OCI-LY7 (cell line): ENCODE data around the gene PHKA2. TPM values are rescaled to one million over a fixed set of nuclear protein-coding genes. Genes with fewer than 3 reads are reported as not detected.

Source experiments
- BruUV-seq: library from RNA; stranded (reverse); fragments of 400-500 nt; replicated peaks from 2 replicates; lab custom pipeline; 2021; lab: Mats Ljungman, UMichigan
- CTCF ChIA-PET: fragments of 300-600 bp; sonication (Branson Sonifier 250); formaldehyde crosslinking; loops from one replicate; lab custom pipeline; 2022; ENCODE audit warnings: antibody characterized with exemption; ENCODE audit not compliant: unreplicated experiment; lab: Charles Lee
- POLR2A ChIA-PET: fragments of 300-600 bp; sonication (Branson Sonifier 250); formaldehyde crosslinking; loops from one replicate; lab custom pipeline; 2022; ENCODE audit warnings: antibody characterized with exemption; lab: Charles Lee
- DNase-seq: peaks from one replicate; pipeline ENCODE4 v3.0.0-alpha.2; 2015; ENCODE audit warnings: low spot score
- H2AFZ ChIP-seq: fragments of 200-600 bp; sonication (generic), shearing (Covaris generic); 2 replicates; pipeline ENCODE4 v1.6.1; 2014; ENCODE audit warnings: mild to moderate bottlenecking, antibody characterized with exemption, low read length, moderate library complexity
- H3K27ac ChIP-seq: fragments of 200-600 bp; sonication (generic); 2 replicates; pipeline ENCODE4 v1.5.1; 2014; ENCODE audit warnings: mixed run types, low read depth, mild to moderate bottlenecking, moderate library complexity, low read length, inconsistent platforms; ENCODE audit not compliant: poor library complexity, severe bottlenecking
- H3K36me3 ChIP-seq: fragments of 200-600 bp; sonication (generic); 2 replicates; pipeline ENCODE4 v1.6.1; 2014; ENCODE audit warnings: mild to moderate bottlenecking, antibody characterized with exemption, low read length, moderate library complexity, mixed read lengths; ENCODE audit not compliant: insufficient read depth
- H3K4me1 ChIP-seq: fragments of 200-600 bp; sonication (generic); 2 replicates; pipeline ENCODE4 v1.5.1; 2014; ENCODE audit warnings: mild to moderate bottlenecking, low read length; ENCODE audit not compliant: insufficient read depth, poor library complexity, severe bottlenecking
- H3K4me2 ChIP-seq: fragments of 200-600 bp; sonication (generic); 2 replicates; pipeline ENCODE4 v1.6.1; 2014; ENCODE audit warnings: mild to moderate bottlenecking, low read length
- H3K4me3 ChIP-seq: fragments of 200-600 bp; sonication (generic); 2 replicates; pipeline ENCODE4 v1.5.1; 2014; ENCODE audit warnings: mild to moderate bottlenecking, low read depth, low read length; ENCODE audit not compliant: poor library complexity, severe bottlenecking
- H3K79me2 ChIP-seq: fragments of 200-600 bp; sonication (generic); 2 replicates; pipeline ENCODE4 v1.6.1; 2016; ENCODE audit warnings: low read depth, mild to moderate bottlenecking, low read length, moderate library complexity, mixed read lengths; ENCODE audit not compliant: insufficient read depth
- H3K9me2 ChIP-seq: fragments of 200-600 bp; sonication (generic); 2 replicates; pipeline ENCODE4 v1.6.1; 2016; ENCODE audit warnings: mild to moderate bottlenecking, low read length, mixed read lengths; ENCODE audit not compliant: insufficient read depth
- H3K9me3 ChIP-seq: fragments of 200-600 bp; sonication (generic); 2 replicates; pipeline ENCODE4 v1.6.1; 2014; ENCODE audit warnings: mild to moderate bottlenecking, mixed run types, low read length, mixed read lengths
- H4K20me1 ChIP-seq: fragments of 200-600 bp; sonication (generic); 2 replicates; pipeline ENCODE4 v1.6.1; 2014; ENCODE audit warnings: mild to moderate bottlenecking, antibody characterized with exemption, low read length, moderate library complexity, mixed read lengths; ENCODE audit not compliant: insufficient read depth
- EZH2phosphoT487 ChIP-seq: fragments of 200-600 bp; sonication (generic); IDR thresholded peaks from 2 replicates; pipeline ENCODE4 v1.6.1; 2018; ENCODE audit warnings: low read depth, borderline replicate concordance, mild to moderate bottlenecking, mixed run types, antibody characterized with exemption, low read length, moderate library complexity, mixed read lengths
- intact Hi-C: fragments of 100-400 bp; cut with micrococcal nuclease; formaldehyde crosslinking; loops from one replicate; pipeline ENCODE4 v1.10.0; 2022; ENCODE audit not compliant: unreplicated experiment
- total RNA-seq, 2 experiments: library from RNA; depleted of rRNA in 1 of 2; stranded (reverse); fragments of >200 nt in 1 of 2; shearing (Covaris generic) in 1 of 2; gene quantifications; 2 replicates each; pipeline ENCODE4 v1.2.3, GENCODE V29; 2014 to 2022
- TF ChIP-seq, protein P1 (sequence below): fragments of 200-600 bp; sonication (generic); conservative IDR thresholded peaks from 2 replicates; pipeline ENCODE4 v1.5.1; 2014; ENCODE audit warnings: mild to moderate bottlenecking, antibody characterized with exemption, low read length, moderate library complexity, mixed read lengths

PHKA2 gene
- total RNA-seq, 2 experiments from 2014 or later = 24.1 to 41.4 TPM

GRCh38 chrX:18883961-18884765 lies 99.8 kb downstream of the PHKA2 start:
- no peak for DNase-seq
- intact Hi-C loops = no loop called here
- no peaks in the 10 kb centered on the region for H3K9me2 ChIP-seq
- no peaks in the 10 kb centered on the region for H3K79me2 ChIP-seq
- no peak overlapping the region for H2AFZ ChIP-seq
- ChIA-PET CTCF (no interaction called here), POLR2A (no interaction called here)
- no peaks in the 10 kb centered on the region for H3K36me3 ChIP-seq
- H3K27ac ChIP-seq = no peak overlapping the region
- BruUV-seq = no TSS peak
- TF ChIP-seq EZH2phosphoT487 = no peak
- TF ChIP-seq, protein P1, sequence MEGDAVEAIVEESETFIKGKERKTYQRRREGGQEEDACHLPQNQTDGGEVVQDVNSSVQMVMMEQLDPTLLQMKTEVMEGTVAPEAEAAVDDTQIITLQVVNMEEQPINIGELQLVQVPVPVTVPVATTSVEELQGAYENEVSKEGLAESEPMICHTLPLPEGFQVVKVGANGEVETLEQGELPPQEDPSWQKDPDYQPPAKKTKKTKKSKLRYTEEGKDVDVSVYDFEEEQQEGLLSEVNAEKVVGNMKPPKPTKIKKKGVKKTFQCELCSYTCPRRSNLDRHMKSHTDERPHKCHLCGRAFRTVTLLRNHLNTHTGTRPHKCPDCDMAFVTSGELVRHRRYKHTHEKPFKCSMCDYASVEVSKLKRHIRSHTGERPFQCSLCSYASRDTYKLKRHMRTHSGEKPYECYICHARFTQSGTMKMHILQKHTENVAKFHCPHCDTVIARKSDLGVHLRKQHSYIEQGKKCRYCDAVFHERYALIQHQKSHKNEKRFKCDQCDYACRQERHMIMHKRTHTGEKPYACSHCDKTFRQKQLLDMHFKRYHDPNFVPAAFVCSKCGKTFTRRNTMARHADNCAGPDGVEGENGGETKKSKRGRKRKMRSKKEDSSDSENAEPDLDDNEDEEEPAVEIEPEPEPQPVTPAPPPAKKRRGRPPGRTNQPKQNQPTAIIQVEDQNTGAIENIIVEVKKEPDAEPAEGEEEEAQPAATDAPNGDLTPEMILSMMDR = no peak
- H3K4me3 ChIP-seq = no peak overlapping the region
- H3K4me2 ChIP-seq = no peak overlapping the region
- no peaks in the 10 kb centered on the region for H4K20me1 ChIP-seq
- no peaks in the 10 kb centered on the region for H3K9me3 ChIP-seq
- H3K4me1 ChIP-seq = peaks cover 15% of the 10 kb centered on the region

GRCh38 chrX:18883234-18883960 lies 100.5 kb downstream of the PHKA2 start:
- peaks cover 15% of the 10 kb centered on the region for H3K4me1 ChIP-seq
- no peaks in the 10 kb centered on the region for H3K36me3 ChIP-seq
- H4K20me1 ChIP-seq = no peaks in the 10 kb centered on the region
- BruUV-seq = no TSS peak
- H3K27ac ChIP-seq = no peak overlapping the region
- H3K79me2 ChIP-seq = no peaks in the 10 kb centered on the region
- no peaks in the 10 kb centered on the region for H3K9me3 ChIP-seq
- DNase-seq = no peak
- ChIA-PET POLR2A (no interaction called here), CTCF (no interaction called here)
- intact Hi-C loops = no loop called here
- no peak overlapping the region for H3K4me3 ChIP-seq
- no peak overlapping the region for H2AFZ ChIP-seq
- no peaks in the 10 kb centered on the region for H3K9me2 ChIP-seq
- TF ChIP-seq EZH2phosphoT487 = no peak
- TF ChIP-seq, protein P1 = no peak
- H3K4me2 ChIP-seq = no peak overlapping the region
